ENCODE data around the gene ST8SIA1. TPM values are rescaled to one million over a fixed set of nuclear protein-coding genes. Genes with fewer than 3 reads are reported as not detected.

The ST8SIA1 gene
- total and polyA plus RNA-seq, 2 donors (not counting 1 experiment from before 2014, with no cell fraction given) = 0.45 to 23.9 TPM

Other genes with a start within 250 kb of the ST8SIA1 start
- 26.2 and 37.7 TPM in 2 replicates for gene C2CD5, start 209.8 kb upstream of the ST8SIA1 start, total RNA-seq
- gene C2CD5, start 209.8 kb upstream of the ST8SIA1 start, polyA plus RNA-seq = 19.0 and 26.6 TPM in 2 replicates

Measured in fibroblast of lung (primary cell).